ENCODE data around the gene PATL1.

PATL1 gene

DNA sequence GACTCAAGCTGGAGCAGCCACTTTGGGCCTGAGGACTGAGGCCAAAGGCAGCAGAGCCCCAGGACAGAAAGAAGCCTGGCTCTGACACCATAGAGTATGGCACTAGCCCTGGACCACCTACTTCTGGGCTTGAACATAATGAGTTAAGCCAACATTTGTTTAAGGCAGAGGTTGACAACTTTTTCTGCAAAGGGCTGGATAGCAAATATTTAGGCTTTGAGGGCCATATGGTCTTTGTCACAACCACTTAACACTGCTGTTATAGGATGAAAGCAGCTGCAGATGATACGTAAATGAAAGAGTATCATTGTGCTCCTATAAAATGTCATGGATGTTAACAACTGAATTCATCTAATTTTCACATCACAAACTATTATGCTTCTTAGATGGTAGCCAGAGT, 69.9 kb downstream of the PATL1 start:
- DNase-seq (ENCODE audit: low read depth in 1 of 2, low spot score in 1 of 2), result no peak
- H3K27me3 ChIP-seq (ENCODE audit: insufficient read depth, poor library complexity, severe bottlenecking), result no peaks in the 10 kb centered on the region
- no peak overlapping the region for H3K27ac ChIP-seq (replicated peaks)
- no peak overlapping the region for H3K4me3 ChIP-seq (replicated peaks; ENCODE audit: insufficient read depth, low read length)
- TF ChIP-seq SPI1 (IDR thresholded peaks at IDR 0.05; ENCODE audit: borderline replicate concordance, low read depth), result no peak
- TF ChIP-seq GABPA (IDR thresholded peaks at IDR 0.05; ENCODE audit: low read depth), result no peak
- no peak for TF ChIP-seq POLR2AphosphoS5 (IDR thresholded peaks at IDR 0.05; ENCODE audit: low read depth)
- TF ChIP-seq, protein P1, sequence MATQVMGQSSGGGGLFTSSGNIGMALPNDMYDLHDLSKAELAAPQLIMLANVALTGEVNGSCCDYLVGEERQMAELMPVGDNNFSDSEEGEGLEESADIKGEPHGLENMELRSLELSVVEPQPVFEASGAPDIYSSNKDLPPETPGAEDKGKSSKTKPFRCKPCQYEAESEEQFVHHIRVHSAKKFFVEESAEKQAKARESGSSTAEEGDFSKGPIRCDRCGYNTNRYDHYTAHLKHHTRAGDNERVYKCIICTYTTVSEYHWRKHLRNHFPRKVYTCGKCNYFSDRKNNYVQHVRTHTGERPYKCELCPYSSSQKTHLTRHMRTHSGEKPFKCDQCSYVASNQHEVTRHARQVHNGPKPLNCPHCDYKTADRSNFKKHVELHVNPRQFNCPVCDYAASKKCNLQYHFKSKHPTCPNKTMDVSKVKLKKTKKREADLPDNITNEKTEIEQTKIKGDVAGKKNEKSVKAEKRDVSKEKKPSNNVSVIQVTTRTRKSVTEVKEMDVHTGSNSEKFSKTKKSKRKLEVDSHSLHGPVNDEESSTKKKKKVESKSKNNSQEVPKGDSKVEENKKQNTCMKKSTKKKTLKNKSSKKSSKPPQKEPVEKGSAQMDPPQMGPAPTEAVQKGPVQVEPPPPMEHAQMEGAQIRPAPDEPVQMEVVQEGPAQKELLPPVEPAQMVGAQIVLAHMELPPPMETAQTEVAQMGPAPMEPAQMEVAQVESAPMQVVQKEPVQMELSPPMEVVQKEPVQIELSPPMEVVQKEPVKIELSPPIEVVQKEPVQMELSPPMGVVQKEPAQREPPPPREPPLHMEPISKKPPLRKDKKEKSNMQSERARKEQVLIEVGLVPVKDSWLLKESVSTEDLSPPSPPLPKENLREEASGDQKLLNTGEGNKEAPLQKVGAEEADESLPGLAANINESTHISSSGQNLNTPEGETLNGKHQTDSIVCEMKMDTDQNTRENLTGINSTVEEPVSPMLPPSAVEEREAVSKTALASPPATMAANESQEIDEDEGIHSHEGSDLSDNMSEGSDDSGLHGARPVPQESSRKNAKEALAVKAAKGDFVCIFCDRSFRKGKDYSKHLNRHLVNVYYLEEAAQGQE (IDR thresholded peaks at IDR 0.05; ENCODE audit: insufficient replicate concordance, low read depth), result no peak
- no peak for TF ChIP-seq CTCF (IDR thresholded peaks at IDR 0.05; ENCODE audit: insufficient read depth, low read length)

Small RNA genes lying within 50 kb of the gene (microRNA-seq; reads per million reads assigned to microRNA genes)
- gene MIR3162, result 1.2 reads per million

Measured in HL-60 (cell line).